GM12878 (cell line): ENCODE data around the gene ARL15. TPM values are rescaled to one million over a fixed set of nuclear protein-coding genes. Genes with fewer than 3 reads are reported as not detected.

Source experiments
- ATAC-seq: fragments of 200-7000 bp; cut with Tn5 transposase; 3 replicates; pipeline ENCODE4 v1.9.1; 2020; ENCODE audit warnings: mild to moderate bottlenecking, moderate library complexity
- BruUV-seq: library from RNA; stranded (reverse); fragments of 400-500 nt; replicated peaks from 2 replicates; lab custom pipeline; 2021; lab: Mats Ljungman, UMichigan
- CTCF ChIA-PET: fragments of 300-600 bp; sonication (Branson Sonifier 250); formaldehyde crosslinking; extraction: SDS; loops from one replicate; lab custom pipeline; 2021; ENCODE audit warnings: inconsistent platforms; lab: Yijun Ruan, JAX
- POLR2A ChIA-PET: fragments of 350-600 bp; formaldehyde crosslinking; extraction: SDS; loops from one replicate; lab custom pipeline; 2021; ENCODE audit warnings: inconsistent platforms; lab: Charles Lee
- RAD21 ChIA-PET: fragments of 300-600 bp; sonication (Branson Sonifier 250); formaldehyde crosslinking; loops from one replicate; lab custom pipeline; 2023; ENCODE audit warnings: antibody characterized with exemption; ENCODE audit not compliant: unreplicated experiment; lab: Charles Lee
- SMC1A ChIA-PET: fragments of 300-600 bp; sonication (Branson Sonifier 250); formaldehyde crosslinking; loops from one replicate; lab custom pipeline; 2023; ENCODE audit not compliant: unreplicated experiment, uncharacterized antibody; lab: Charles Lee
- DNase-seq: peaks from one replicate; pipeline ENCODE4 v3.0.0-alpha.2; 2011; ENCODE audit warnings: low read depth, low spot score
- FAIRE-seq: peaks from 3 replicates; lab custom pipeline; 2011; peaks lifted over from hg19 to GRCh38; lab: Jason Lieb, UNC
- H2AFZ ChIP-seq: 2 replicates; pipeline ENCODE4 v1.6.0; 2011; ENCODE audit warnings: low read depth, low read length, control low read depth; ENCODE audit not compliant: control insufficient read depth
- H3K27ac ChIP-seq: 2 replicates; pipeline ENCODE4 v1.5.1; 2011; ENCODE audit warnings: control low read depth; ENCODE audit not compliant: control insufficient read depth, insufficient read depth
- H3K27me3 ChIP-seq, 2 experiments: replicated peaks in 1 of 2; 2 replicates each; pipeline versions ENCODE4 v1.6.0 to v1.6.1; 2011; ENCODE audit warnings: low read length in 1 of 2; ENCODE audit not compliant: control insufficient read depth in 2 of 2, insufficient read depth in 2 of 2
- H3K36me3 ChIP-seq, 2 experiments: 2 replicates each; pipeline ENCODE4 v1.5.1; 2011; ENCODE audit warnings: low read length in 1 of 2; ENCODE audit not compliant: control insufficient read depth in 2 of 2, insufficient read depth in 2 of 2
- H3K4me1 ChIP-seq: 2 replicates; pipeline ENCODE4 v1.6.1; 2011; ENCODE audit warnings: mild to moderate bottlenecking, low read length, moderate library complexity, mixed read lengths; ENCODE audit not compliant: control insufficient read depth, insufficient read depth
- H3K4me2 ChIP-seq: 2 replicates; pipeline ENCODE4 v1.6.0; 2011; ENCODE audit warnings: control low read depth; ENCODE audit not compliant: control insufficient read depth, insufficient read depth
- H3K4me3 ChIP-seq: fragments of 200-600 bp; sonication (generic); 2 replicates; pipeline ENCODE4 v1.5.1; 2016
- H3K79me2 ChIP-seq: 2 replicates; pipeline ENCODE4 v1.6.0; 2011; ENCODE audit warnings: low read length; ENCODE audit not compliant: control insufficient read depth, insufficient read depth
- H3K9ac ChIP-seq: 2 replicates; pipeline ENCODE4 v1.8.0; 2011; ENCODE audit warnings: low read length, control low read depth, mixed read lengths; ENCODE audit not compliant: control insufficient read depth, insufficient read depth
- H3K9me3 ChIP-seq: replicated peaks from 3 replicates; pipeline ENCODE4 v1.5.1; 2011; ENCODE audit warnings: mild to moderate bottlenecking, low read length; ENCODE audit not compliant: control insufficient read depth, insufficient read depth
- H4K20me1 ChIP-seq: 2 replicates; pipeline ENCODE4 v1.6.0; 2011; ENCODE audit not compliant: control insufficient read depth, insufficient read depth
- BCLAF1 ChIP-seq: fragments of 450-650 bp; IDR thresholded peaks from 2 replicates; pipeline ENCODE4 v1.6.1; 2017; ENCODE audit warnings: antibody characterized with exemption, mild to moderate bottlenecking, moderate library complexity
- BHLHE40 ChIP-seq, 2 experiments: fragments of 450-650 bp in 1 of 2; IDR thresholded peaks; 2 replicates each; pipeline ENCODE4 v1.6.1; 2011 to 2017; ENCODE audit warnings: low read depth in 2 of 2, borderline replicate concordance in 1 of 2, improper control_type of control experiment in 1 of 2, low read length in 1 of 2, mild to moderate bottlenecking in 1 of 2
- CEBPB ChIP-seq, 2 experiments: fragments of 150-350 bp in 1 of 2; IDR thresholded peaks; 2 replicates each; pipeline ENCODE4 v1.6.1; 2012 to 2014; ENCODE audit warnings: low read depth in 2 of 2, low read length in 2 of 2, borderline replicate concordance in 1 of 2, inconsistent platforms in 1 of 2
- GATAD2B ChIP-seq: fragments of 450-650 bp; conservative IDR thresholded peaks from 2 replicates; pipeline ENCODE4 v1.6.1; 2017; ENCODE audit warnings: low read depth, mild to moderate bottlenecking, moderate library complexity
- IRF3 ChIP-seq: fragments of 450-650 bp; IDR thresholded peaks from 2 replicates; pipeline ENCODE4 v1.6.1; 2014; ENCODE audit warnings: mild to moderate bottlenecking
- MAX ChIP-seq: IDR thresholded peaks from 2 replicates; pipeline ENCODE4 v1.6.1; 2012; ENCODE audit warnings: low read depth, low read length, improper control_type of control experiment
- NR2C1 ChIP-seq: fragments of 450-650 bp; IDR thresholded peaks from 2 replicates; pipeline ENCODE4 v1.6.1; 2017; ENCODE audit warnings: antibody characterized with exemption, mild to moderate bottlenecking, moderate library complexity
- SMAD1 ChIP-seq: fragments of 450-650 bp; IDR thresholded peaks from 2 replicates; pipeline ENCODE4 v1.6.1; 2018; ENCODE audit warnings: mild to moderate bottlenecking, low read depth; ENCODE audit not compliant: partially characterized antibody
- TARDBP ChIP-seq: IDR thresholded peaks from 2 replicates; pipeline ENCODE4 v1.6.1; 2016; ENCODE audit warnings: borderline replicate concordance
- USF2 ChIP-seq: IDR thresholded peaks from 2 replicates; pipeline ENCODE4 v1.6.1; 2011; ENCODE audit warnings: low read depth, low read length, improper control_type of control experiment, borderline replicate concordance
- ZBTB40 ChIP-seq: fragments of 450-650 bp; IDR thresholded peaks from 2 replicates; pipeline ENCODE4 v1.6.1; 2016; ENCODE audit warnings: mild to moderate bottlenecking, moderate library complexity, borderline replicate concordance
- ZNF207 ChIP-seq: fragments of 450-650 bp; IDR thresholded peaks from 2 replicates; pipeline ENCODE4 v1.6.1; 2014; ENCODE audit warnings: antibody characterized with exemption, mild to moderate bottlenecking, borderline replicate concordance
- WGBS: methylation state at CpG from one replicate; pipeline ENCODE4 v1.1.6; 2016; ENCODE audit warnings: low lambda C conversion rate; ENCODE audit not compliant: insufficient replicate concordance, insufficient coverage; ENCODE audit errors: missing lambda C conversion rate; 5-methylcytosine and 5-hydroxymethylcytosine counted together
- in situ Hi-C: fragments of 300-500 bp; cut with MboI; formaldehyde crosslinking; loops from 9 replicates; pipeline ENCODE4 v1.14.3; 2018; ENCODE audit warnings: mixed read lengths
- intact Hi-C: fragments of 100-400 bp; cut with micrococcal nuclease; formaldehyde crosslinking; loops from one replicate; pipeline ENCODE4 v1.14.2; 2022; ENCODE audit not compliant: unreplicated experiment
- polyA plus RNA-seq, 11 experiments: library from polyadenylated mRNA; depleted of rRNA in 4 of 11; unstranded in 6 of 11; stranded (reverse) in 5 of 11; fragments of >200 nt; fragmentation: Nextera tagmentation in 4 of 11; fragmentation: Illumina TruSeq in 1 of 11; extraction: Ambion mirVana in 4 of 11; extraction: Trizol in 1 of 11; gene quantifications; 1 replicate in 1 of 11; 2 replicates in 10 of 11; pipeline versions ENCODE4 v1.2.1 to v1.2.3, GENCODE V29; 2011 to 2016; ENCODE audit warnings: inconsistent platforms in 2 of 11, missing spikeins in 2 of 11, low read depth in 1 of 11
- total RNA-seq, 4 experiments: library from RNA; depleted of rRNA in 3 of 4; stranded (reverse); fragments of >200 nt in 3 of 4; fragmentation: Illumina TruSeq in 1 of 4; extraction: Trizol in 1 of 4; gene quantifications; 2 replicates each; pipeline versions ENCODE4 v1.2.1 to v1.2.3, GENCODE V29; 2013 to 2021

The ARL15 gene
- total and polyA plus RNA-seq, 10 of the 15 experiments (the other 5 are each of a cell fraction or from before 2014, with no cell fraction given): 3.6 to 11.0 (median 7.7) TPM

GRCh38 chr5:54001976-54002775, 308.2 kb downstream of the ARL15 start:
- Histone ChIP-seq H3K27me3 (no peaks in the 10 kb centered on the region), H3K4me1 (no peaks in the 10 kb centered on the region), H3K9ac (no peak overlapping the region), H3K9me3 (no peaks in the 10 kb centered on the region), H3K79me2 (no peaks in the 10 kb centered on the region), H3K4me3 (no peak overlapping the region), H4K20me1 (no peaks in the 10 kb centered on the region), H3K27ac (no peak overlapping the region), H2AFZ (no peak overlapping the region), H3K36me3 (no peaks in the 10 kb centered on the region), H3K4me2 (no peak overlapping the region)
- 69% methylated on average over 5 of the region's 5 CpGs for WGBS
- BruUV-seq: no TSS peak
- intact Hi-C loops: no loop called here
- DNase-seq: no peak
- peak; percentile 67 for ATAC-seq
- in situ Hi-C loops: no loop called here
- ChIA-PET SMC1A (no interaction called here), RAD21 (no interaction called here), POLR2A (no interaction called here), CTCF (interaction anchor here (1.3 kb wide), 1 partner anchor 10 kb away, joined by 5 read pairs; no protein-coding TSS in a partner anchor)
- FAIRE-seq: no peak
- no peak for TF ChIP-seq ZNF207
- TF ChIP-seq CEBPB (IDR thresholded peaks at IDR 0.05; ENCODE audit: borderline replicate concordance in 1 of 2, low read depth in 2 of 2, low read length in 2 of 2): no peak
- TF ChIP-seq USF2: no peak
- TF ChIP-seq NR2C1: no peak
- TF ChIP-seq IRF3: no peak
- no peak for TF ChIP-seq MAX
- TF ChIP-seq GATAD2B: no peak
- no peak for TF ChIP-seq BCLAF1
- no peak for TF ChIP-seq BHLHE40 (IDR thresholded peaks at IDR 0.05; ENCODE audit: borderline replicate concordance in 1 of 2, low read depth in 2 of 2, low read length in 1 of 2)
- TF ChIP-seq SMAD1: no peak
- TF ChIP-seq ZBTB40: no peak
- TF ChIP-seq TARDBP: no peak
